ENCODE measurements around the gene FIGLA.
"Not testable (repeated sequence)": the region's sequence is repeated elsewhere in the genome, so short reads cannot be mapped to it uniquely, and the experiment has no call there.

FIGLA gene

DNA sequence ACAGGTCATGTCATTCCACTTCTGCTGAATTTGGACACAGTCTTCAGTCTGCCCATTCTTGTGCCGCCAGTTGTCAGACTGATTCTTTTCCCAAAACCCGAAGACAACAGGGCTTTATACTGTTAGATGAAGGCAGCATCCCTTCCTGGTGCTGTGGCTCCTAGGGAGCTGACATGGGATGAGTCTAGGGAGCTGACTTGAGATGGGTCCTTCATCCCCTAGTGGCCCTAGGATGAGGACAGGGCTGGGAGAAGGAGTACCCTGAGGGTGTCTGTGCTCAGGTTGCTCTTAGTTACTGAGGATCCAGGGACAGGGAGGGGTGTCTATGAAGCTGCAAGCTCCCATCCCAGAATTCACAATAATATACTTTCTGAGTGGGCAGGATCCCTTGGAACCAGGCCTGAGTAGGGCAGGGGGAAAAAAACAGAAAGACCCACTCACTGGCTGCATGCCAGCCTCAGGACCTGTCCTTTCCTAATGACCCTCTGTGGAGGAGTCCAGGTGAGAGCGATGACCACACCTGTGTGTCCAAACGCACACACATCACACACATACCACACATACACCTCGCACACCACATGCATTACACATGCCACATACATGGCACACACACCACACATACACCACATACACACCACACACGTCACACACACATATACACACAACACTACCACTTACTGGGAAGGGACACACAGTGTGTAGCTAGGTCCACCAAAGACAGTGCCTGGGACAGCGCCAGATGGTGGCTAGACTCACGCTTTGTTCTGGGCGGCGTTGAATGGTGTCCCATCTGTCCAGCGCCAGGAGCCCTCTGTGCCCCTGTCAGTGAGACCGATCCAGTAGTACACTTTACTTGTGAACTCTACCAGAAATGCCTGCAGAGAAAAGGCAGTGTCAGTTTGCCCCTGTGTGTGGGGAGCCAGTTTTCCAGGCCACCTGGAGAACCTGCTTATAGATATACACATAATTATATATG, 18.8 kb upstream of the FIGLA start:
- DNase-seq (ENCODE audit: low spot score), result no peak

DNA sequence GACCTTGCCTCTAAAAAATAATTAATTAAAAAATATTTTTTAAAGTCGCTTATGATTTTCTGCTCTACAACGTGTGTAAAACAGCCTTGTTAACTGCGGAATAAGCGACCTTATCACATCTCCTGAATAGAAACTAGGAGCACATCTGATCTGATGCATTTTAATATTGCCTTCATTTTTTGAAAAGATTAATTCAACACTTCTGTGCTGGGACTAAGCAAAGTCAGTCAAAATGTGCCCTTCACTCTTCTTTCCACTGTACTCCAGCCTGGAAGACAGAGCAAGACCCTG, 17.3 kb upstream of the FIGLA start:
- DNase-seq (ENCODE audit: low spot score), result no peak

DNA sequence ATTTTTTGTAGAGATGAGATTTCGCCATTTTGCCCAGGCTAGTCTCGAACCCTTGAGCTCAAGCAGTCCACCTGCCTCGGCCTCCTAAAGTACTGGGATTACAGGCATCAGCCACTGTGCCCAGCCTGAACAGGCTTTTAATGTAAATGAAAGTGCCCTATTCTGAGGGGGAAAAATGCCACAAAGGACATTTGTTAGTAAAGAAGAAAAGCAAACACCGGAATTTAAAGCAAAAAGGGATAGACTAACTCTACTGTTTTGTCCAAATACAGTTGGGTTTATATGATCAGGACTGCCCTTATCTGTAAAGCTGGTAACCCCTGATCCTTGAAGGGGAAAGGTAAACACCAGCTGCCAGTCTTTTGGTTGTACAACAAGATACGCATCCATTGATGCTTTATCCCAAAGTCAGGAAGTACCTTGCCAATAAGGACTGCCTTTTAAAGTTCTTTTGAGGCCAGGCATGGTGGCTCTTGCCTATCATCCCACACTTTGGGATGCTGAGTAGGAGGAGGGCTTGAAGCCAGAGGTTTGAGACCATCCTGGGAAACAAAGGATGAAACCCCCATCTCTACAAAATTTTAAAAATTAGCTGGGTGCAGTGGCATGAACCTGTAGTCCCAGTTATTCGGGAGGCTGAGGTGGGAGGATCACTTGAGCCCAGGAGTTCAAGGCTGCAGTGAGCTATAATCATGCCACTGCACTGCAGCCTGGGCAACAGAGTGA, 16.8 kb upstream of the FIGLA start:
- DNase-seq (ENCODE audit: low spot score), result no peak

DNA sequence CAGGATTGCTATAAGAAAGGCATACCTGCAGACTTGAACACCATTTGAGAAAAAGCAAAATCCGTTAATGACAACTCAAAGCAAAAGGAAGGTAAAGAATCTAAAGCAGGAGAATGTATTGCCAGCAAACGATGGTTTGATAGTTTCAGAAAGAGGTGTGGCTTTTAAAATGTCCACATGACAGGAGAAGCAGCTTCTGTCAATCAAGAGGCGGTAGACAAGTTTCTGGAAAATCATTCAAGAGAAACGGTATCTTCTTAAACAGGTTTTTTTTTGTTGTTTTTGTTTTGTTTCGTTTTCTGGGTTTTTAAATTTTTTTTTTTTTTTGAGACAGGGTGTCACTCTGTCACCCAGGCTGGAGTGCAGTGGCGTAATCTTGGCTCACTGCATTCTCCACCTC, 16.2 kb upstream of the FIGLA start:
- no peak for DNase-seq (ENCODE audit: low spot score)

DNA sequence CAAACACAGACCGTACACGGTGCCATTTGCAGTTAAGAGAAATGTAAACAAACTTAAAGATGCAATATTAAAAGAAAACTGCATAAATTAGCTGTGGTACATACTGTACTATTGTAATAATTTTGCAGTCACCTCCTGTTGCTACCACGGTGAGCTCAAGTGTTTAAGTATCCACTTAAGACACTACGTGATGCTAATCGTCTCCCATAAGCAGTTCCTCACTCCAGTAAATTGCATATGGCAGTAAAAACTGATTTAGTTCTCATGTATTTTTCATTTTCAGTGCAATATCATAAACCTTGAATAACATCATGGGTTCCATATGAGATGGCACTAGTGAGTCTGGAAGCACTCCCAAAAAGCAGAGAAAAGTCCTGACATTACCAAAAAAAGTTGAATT, 15.6 kb upstream of the FIGLA start:
- DNase-seq (ENCODE audit: low spot score), result no peak

DNA sequence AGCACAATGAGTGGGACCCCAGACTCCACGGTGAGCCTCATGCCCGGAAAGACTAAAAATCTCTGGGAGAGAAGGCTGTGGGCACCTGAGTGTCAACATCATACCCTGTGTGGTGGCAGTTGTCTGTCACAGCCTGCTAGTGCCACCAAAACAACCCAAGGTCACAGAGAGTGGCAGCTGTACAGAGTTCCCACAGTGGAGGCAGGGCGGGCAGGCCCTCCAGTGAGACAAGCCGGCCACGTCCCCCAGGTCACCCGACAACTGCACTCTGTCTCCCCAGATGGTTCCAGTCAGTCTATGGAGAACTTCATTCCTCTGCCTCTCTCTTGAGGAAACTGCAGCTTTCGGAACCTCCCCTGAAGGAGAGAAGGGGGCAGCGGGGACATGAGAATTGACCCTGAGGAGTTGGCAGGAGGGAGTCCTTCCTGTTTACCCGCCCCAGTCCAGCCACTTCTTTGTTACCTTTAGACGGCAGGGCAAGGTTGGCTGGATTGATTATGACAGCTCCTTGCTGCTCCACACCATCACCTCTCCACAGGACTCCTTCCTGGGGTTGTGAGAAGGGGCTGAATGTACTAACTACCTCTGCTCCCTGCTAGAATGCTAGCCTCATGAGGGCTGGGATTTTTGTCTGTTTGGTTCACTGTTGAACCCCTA, 11.3 kb upstream of the FIGLA start:
- DNase-seq (ENCODE audit: low spot score), result no peak

DNA sequence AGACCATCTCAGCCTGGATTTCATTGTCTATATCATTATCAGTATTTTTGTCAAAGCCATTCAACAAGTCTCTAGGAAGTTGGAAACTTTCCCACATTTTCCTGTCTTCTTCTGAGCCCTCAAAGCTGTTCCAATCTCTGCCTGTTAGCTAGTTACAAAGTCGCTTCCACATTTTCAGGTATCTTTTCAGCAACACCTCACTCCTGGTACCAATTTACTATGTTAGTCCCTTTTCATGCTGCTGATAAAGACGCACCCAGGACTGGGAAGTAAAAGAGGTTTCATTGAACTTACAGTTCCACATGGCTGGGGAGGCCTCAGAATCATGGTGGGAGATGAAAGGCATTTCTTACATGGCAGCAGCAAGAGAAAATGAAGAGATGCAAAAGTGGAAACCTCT, 9.3 kb upstream of the FIGLA start:
- no peak for DNase-seq (ENCODE audit: low spot score)

DNA sequence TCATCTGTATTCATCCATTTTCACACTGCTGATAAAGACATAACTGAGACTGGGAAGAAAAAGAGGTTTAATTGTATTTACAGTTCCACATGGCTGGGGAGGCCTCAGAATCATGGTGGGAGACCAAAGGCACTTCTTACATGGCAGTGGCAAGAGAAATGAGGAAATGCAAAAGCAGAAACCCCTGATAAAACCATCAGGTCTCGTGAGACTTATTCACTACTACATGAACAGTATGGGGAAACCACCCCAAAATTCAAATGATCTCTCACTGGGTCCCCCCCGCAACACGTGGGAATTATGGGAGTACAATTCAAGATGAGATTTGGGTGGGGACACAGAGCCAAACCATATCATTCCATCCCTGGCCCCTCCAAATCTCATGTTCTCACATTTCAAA, 7.6 kb upstream of the FIGLA start:
- not testable (repeated sequence) for DNase-seq (ENCODE audit: low spot score)

DNA sequence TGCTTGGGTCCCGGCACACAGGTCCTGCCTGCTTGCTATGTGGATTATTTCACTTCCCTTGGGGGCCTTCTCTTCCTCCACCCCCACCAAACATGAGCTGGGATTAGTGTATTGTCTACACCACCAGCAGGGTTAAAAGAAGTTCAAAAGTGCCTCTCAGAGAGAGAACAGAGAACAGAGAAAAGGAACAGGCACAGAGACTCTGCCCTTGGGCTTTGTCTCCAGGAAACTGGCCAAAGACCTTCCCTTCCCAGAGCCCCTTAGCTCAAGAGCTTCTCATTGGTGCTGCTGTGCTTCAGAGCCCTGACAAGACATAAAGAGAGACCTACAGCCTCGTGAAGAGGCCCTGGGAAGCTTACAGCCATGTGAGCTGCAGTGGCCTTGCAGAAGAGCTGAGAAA, 7.1 kb upstream of the FIGLA start:
- DNase-seq (ENCODE audit: low spot score), result no peak

DNA sequence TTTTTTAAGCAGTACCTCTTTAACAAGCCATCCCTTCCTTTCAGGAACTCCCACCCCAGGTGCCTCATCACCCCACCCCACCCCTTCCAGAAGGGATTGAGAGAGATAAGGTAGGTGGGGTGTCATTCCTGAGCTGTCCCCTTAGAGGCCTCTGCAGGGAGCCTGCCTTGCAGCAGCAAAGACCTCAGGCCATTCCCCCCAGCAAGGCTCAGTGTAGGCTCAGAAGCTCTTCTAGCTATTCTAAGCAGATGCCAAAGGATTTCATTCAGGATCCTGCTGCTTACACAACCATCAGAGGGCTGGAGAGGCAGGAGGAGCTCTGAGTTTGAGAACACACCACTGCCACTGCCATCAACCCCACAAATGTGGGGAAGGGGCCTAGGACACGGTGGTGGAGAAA, 5.8 kb upstream of the FIGLA start:
- no peak for DNase-seq (ENCODE audit: low spot score)

DNA sequence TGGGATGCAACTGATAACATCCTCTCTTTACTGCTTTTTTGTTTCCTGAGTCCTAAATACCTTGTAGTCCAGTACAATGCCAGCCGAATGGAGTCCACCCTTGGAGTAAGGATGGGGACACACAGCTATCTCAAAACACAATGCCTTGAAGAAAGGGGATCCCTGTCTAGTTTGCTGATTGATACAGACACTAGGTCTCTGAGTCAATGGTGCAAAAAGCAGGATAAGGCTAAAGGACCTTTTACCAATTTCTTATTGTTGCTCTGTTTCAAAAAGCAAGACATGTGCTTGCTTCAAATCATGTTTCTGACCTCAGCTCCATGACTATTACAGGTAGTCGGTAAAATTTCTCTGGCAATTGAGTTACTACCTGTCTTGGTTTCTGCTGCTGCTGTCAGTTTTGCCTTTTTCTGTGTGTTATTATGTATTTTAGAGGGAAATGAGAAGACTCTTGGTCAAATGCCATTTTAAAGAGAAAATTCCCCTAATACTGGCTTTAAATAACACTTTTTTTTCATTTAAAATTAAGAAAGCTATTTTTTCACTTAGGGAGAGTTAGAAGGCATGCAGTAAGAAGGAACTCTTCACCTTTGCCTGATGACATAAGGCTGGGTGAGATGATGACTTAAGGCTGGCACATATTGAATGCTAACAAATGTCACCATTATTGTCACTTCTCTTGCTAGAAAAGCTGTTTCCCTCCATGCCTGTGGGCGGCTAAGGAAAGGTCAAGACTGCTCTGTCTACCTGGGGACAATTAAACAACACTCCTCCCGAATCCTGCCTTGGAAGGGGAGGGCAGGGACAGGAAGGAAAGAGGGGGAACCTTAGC, 4.9 kb upstream of the FIGLA start:
- DNase-seq (ENCODE audit: low spot score), result no peak

DNA sequence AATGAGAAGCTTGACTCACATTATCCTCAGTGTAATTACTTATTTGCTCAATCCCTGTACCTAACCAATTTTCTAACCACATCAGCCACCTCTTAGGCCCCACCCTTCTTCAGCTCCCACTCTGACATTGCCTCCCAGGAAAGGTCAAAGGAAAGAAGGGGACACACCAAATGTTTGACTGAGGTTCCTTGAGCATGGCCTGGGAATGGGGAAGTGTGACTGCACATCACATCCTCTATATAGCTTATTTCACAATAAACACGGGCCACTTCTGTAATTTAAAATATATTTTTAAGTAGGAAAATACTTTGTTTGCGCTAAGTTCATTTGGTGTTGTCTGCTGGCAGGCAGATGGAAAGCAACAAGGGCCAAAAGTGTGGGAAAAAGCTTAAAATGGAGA, 3.0 kb upstream of the FIGLA start:
- no peak for DNase-seq (ENCODE audit: low spot score)

DNA sequence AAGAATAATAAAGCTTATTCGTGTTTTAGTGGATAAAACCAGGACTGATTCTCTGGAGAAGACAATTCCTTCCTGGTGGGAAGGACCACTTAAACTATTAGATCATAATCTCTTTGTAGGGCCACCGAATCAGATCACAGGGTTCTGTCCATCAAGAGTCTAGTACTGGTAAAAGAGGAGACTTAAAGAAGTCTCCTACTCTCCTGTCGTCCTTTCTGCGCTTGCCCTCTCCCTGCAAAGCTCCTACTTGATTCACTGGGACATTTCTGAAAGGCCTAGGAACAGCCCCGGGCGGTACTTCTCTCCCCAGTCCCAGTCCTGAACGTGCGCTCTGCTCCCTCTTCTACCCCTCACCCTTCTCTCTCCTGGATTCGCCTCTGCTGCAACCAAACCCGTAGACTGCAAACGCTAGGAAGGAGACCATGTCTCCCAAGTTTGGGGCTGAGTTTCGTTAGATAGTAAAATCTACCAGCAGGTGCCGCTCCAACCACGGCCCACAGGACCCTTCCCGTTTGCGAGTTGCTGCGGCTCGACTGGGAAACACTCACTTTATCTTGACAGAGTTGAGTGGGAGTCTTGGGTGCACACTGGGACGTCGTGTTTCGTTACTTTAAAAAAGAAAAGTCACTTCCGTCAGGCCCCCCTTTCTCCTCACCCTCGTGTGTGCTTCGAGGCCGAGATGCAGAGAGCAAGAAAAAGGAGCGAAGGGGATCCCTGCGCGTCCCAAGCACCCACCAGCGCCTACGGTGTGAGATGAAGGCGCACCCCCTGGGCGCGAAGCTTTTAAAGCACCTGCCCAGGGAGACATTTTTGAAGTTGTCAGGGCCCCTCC, 923 bp downstream of the FIGLA start:
- DNase-seq (ENCODE audit: low spot score), result peak; percentile 59

DNA sequence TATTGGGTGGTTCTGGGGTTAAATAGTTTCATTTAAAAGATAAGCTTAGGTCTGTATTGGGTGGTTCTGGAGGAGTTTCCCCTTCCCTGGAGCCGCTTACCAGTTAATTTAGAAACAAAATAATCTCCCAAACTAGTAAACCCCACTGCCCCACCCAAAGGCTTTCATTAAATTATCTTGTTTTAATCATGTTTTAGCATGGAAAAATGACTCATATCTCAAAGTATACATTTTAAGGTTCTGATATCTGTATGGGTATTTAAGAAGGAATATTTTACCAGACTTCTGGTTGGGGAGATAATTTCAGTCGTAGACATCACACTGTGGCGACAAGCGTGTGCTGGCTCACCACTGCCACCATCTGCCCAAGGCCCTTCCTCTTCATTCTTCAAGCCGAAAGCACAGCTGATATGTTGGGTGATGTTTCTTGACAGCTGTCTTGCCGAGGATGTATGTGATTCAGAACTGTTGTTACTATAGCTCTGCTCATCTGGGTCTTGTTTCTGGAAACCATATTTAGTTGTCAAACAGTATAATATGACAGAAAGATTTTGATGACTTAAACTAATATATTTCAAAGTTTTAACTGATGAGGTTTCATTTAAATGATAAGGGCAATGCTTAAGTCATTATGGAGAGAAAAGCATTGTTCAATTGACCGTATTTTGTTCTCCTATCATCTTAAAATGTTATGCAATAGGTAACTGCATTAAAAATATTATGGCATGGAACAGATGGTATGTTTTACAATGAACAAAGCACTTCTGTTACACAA, 5.1 kb downstream of the FIGLA start:
- peak; percentile 22 for DNase-seq (ENCODE audit: low spot score)

DNA sequence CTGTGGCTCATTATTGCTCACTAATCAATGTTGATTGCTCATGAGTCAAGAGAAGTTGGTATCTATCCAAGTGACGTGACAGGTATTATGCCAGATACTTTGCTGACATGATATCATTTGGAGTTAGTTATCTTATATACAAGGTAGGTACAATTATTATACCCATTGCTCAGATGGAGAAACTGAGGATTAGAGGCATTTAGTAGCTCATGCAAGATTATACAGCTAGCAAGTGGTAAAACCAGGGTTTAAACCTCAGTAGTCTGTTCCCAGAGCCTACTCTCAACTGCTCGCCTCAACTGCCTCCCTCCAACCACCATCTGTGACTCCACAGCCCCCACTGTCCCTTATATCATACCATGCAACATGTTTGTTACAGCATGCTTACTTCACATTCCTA, 6.1 kb downstream of the FIGLA start:
- DNase-seq (ENCODE audit: low spot score), result no peak

DNA sequence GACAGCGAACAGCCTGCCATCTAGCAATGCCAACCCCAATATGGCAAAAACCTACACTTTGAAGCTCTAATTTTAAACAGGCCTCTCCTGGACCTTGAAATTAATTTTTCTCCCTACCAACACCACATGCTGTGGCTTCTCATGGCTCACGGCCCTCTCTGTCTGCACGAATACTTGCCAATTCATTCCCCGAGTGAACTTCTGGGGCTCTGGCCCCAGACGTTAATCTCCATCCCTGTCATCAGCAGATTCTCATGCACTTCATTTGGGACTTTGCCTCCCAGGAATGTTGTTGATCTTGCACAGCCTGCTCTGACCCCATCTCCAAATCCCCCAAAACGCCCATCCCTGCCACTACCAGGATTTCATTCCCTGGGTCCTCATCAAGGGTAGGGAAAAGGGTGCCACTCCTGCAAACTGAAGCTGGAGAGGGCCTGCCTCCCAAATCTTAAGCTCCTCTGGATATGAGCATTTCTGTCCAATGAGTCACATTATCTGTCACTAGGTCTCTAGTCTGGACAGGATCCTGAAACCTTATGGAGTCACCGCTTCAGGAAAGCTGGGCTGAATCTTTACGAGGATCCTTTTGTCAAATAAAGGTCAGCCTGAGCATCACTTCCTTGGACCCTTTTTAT, 10.4 kb downstream of the FIGLA start:
- no peak for DNase-seq (ENCODE audit: low spot score)

DNA sequence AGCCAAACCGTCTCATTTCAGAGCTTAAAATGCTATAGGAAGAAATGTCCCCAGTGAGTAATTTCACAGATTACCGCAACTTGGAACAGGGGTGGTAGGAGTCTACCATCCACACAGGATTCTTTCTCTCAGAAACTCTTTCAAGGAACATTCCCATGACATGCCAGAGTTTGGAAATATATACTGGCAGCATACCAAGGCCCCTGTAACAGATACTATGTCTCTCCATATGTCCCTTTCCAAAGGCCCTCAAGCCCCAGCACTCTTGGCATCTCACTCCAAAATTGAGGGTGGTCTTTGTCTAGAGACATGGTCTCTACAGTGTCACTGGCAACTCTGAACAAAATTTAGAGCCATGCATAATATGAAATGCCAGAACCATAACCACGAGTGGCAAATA, 11.0 kb downstream of the FIGLA start:
- DNase-seq (ENCODE audit: low spot score), result no peak

DNA sequence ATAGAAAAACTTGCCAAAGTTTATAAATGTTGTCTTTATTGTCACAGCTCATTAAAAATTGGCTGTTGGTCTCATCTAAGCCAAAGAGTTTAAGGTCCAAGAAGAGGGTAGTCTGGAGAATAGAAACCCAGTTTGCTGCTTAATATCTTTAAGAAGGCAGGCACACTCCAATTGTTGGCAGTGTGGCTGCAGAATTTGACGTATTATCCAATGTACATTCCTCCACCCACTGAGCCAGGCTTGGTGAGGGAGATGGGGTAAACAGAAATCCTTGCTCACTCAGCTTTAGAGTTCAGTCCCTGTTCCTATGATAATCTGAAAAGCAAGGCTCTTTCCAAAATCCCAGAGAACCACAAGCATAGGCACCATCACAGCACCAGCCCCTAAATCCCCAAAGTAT, 11.8 kb downstream of the FIGLA start:
- DNase-seq (ENCODE audit: low spot score), result no peak

DNA sequence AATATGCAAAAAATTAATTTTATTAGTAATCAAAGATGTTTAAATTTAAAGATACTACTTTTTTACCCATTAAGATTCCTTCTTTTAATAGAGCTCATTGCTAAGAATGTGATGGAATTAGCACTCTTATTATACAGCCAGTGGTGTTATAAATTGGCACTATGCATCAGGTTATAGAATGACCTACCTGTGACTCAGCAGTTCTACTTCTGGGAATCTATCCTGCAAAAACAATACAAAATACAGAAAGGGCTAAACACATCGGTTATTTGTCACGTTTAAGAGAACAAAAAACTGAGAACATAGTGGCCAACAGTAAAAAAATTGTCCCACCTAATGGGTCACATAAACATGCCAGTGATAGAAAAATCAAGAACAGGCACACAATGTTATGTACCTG, 13.0 kb downstream of the FIGLA start:
- DNase-seq (ENCODE audit: low spot score), result no peak

DNA sequence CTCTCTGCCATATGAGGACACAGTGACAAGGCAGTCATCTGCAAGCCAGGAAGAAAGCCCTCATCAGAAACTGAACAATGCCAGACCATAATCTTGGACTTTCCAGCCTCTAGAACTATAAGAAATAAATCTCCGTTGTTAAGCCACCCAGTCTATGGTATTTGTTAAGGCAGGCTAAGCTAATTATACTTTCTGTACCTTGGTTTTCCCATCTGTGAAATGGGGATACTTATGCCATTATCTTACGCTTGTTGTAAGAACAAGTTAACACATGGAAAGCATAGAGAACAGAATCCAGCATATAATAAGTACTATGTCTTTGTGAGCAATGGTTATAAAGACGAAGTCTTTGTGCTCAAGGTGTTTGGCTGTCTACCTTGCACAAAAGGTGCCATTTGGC, 14.2 kb downstream of the FIGLA start:
- DNase-seq (ENCODE audit: low spot score), result no peak

Data from CD4-positive, alpha-beta T cell treated with Interleukin-2 at 100 ng/mL for 4 hours (primary cell).